Dermis microvascular lymphatic vessel endothelial cell (primary cell): ENCODE measurements around the gene ASRGL1. TPM values are rescaled to one million over a fixed set of nuclear protein-coding genes. Genes with fewer than 3 reads are reported as not detected.
"Not testable (repeated sequence)": the region's sequence is repeated elsewhere in the genome, so short reads cannot be mapped to it uniquely, and the experiment has no call there.

ENCODE experiments used
- DNase-seq, 2 donors: peaks; one replicate each; pipeline versions ENCODE4 v3.0.0 to v3.0.0-alpha.2; 2010; ENCODE audit warnings: low read depth in 2 of 2
- total RNA-seq: library from RNA; depleted of rRNA; stranded (reverse); fragments of >200 nt; gene quantifications from 2 replicates; pipeline ENCODE4 v1.2.1, GENCODE V29; 2014

The ASRGL1 gene
- total RNA-seq, 1 donor from 2014 or later: 9.6 TPM

- no peak for DNase-seq
Observed at GRCh38 chr11:62352355-62353336, 15.4 kb downstream of the ASRGL1 start.

- DNase-seq: no peak
Observed at GRCh38 chr11:62353841-62354240, 16.6 kb downstream of the ASRGL1 start.

- DNase-seq: no peak
Observed at GRCh38 chr11:62358273-62358672, 21.0 kb downstream of the ASRGL1 start.

- DNase-seq: no peak
Observed at GRCh38 chr11:62359475-62359874, 22.2 kb downstream of the ASRGL1 start.

- peak; percentile 50 to 64 for DNase-seq
Observed at GRCh38 chr11:62360685-62361084, 23.4 kb downstream of the ASRGL1 start.

- DNase-seq: not testable (repeated sequence)
Observed at GRCh38 chr11:62368861-62369477, 31.7 kb downstream of the ASRGL1 start.

GRCh38 chr11:62370743-62371440 is 33.6 kb downstream of the ASRGL1 start:
- no peak for DNase-seq

GRCh38 chr11:62372871-62373270 is 35.6 kb downstream of the ASRGL1 start:
- no peak for DNase-seq

- DNase-seq: no peak
Observed at GRCh38 chr11:62373464-62374119, 36.3 kb downstream of the ASRGL1 start.

- DNase-seq: no peak
Observed at GRCh38 chr11:62374801-62375200, 37.6 kb downstream of the ASRGL1 start.

GRCh38 chr11:62378459-62379063 is 41.3 kb downstream of the ASRGL1 start:
- DNase-seq: peak; percentile 43 to 65

- DNase-seq: not testable (repeated sequence)
Observed at GRCh38 chr11:62379586-62379985, 42.3 kb downstream of the ASRGL1 start.

GRCh38 chr11:62380821-62381245 is 43.6 kb downstream of the ASRGL1 start:
- peak; percentile 40 to 70 for DNase-seq

GRCh38 chr11:62383822-62384221 is 46.6 kb downstream of the ASRGL1 start:
- DNase-seq: no peak

- not testable (repeated sequence) for DNase-seq
Observed at GRCh38 chr11:62386083-62386482, 48.8 kb downstream of the ASRGL1 start.

- DNase-seq: no peak
Observed at GRCh38 chr11:62387381-62387780, 50.1 kb downstream of the ASRGL1 start.

- no peak for DNase-seq
Observed at GRCh38 chr11:62388999-62389398, 51.8 kb downstream of the ASRGL1 start.

GRCh38 chr11:62390237-62390636 is 53.0 kb downstream of the ASRGL1 start:
- no peak for DNase-seq

GRCh38 chr11:62390722-62391121 is 53.5 kb downstream of the ASRGL1 start:
- DNase-seq: no peak

- no peak for DNase-seq
Observed at GRCh38 chr11:62391642-62392425, 54.6 kb downstream of the ASRGL1 start.
